Neural cell (in vitro differentiated cells): ENCODE data around the gene CELF4. TPM values are rescaled to one million over a fixed set of nuclear protein-coding genes. Genes with fewer than 3 reads are reported as not detected.

Source experiments
- H2AFZ ChIP-seq: fragments of 200-600, 300-800 bp; sonication (generic), shearing (Covaris generic); 2 replicates; pipeline ENCODE4 v1.6.0; 2014; ENCODE audit warnings: low read depth, mild to moderate bottlenecking, antibody characterized with exemption, low read length, moderate library complexity
- H3F3A ChIP-seq: fragments of 200-600 bp; shearing (Covaris generic); 2 replicates; pipeline ENCODE4 v1.6.1; 2016; ENCODE audit warnings: mild to moderate bottlenecking, moderate library complexity, mixed read lengths, antibody characterized with exemption, low read length; ENCODE audit not compliant: insufficient read depth, poor library complexity, severe bottlenecking
- H3K27ac ChIP-seq: fragments of 200-600, 300-800 bp; sonication (generic), shearing (Covaris generic); 2 replicates; pipeline ENCODE4 v1.5.1; 2014; ENCODE audit warnings: mild to moderate bottlenecking, low read length, moderate library complexity
- H3K27me3 ChIP-seq: fragments of 300-800, 200-600 bp; sonication (generic), shearing (Covaris generic); 2 replicates; pipeline ENCODE4 v1.6.0; 2014; ENCODE audit warnings: mild to moderate bottlenecking, low read depth, low read length, moderate library complexity; ENCODE audit not compliant: insufficient read depth
- H3K36me3 ChIP-seq: fragments of 300-800, 200-600 bp; sonication (generic), shearing (Covaris generic); 2 replicates; pipeline ENCODE4 v1.5.1; 2014; ENCODE audit warnings: mild to moderate bottlenecking, antibody characterized with exemption, low read length, moderate library complexity; ENCODE audit not compliant: insufficient read depth
- H3K4me2 ChIP-seq: fragments of 300-800, 200-600 bp; sonication (generic), shearing (Covaris generic); 2 replicates; pipeline ENCODE4 v1.6.0; 2014; ENCODE audit warnings: mild to moderate bottlenecking, low read length
- H3K4me3 ChIP-seq: fragments of 300-800, 200-600 bp; sonication (generic), shearing (Covaris generic); 2 replicates; pipeline ENCODE4 v1.5.1; 2014; ENCODE audit warnings: mild to moderate bottlenecking, low read length, moderate library complexity
- H3K79me2 ChIP-seq: fragments of 200-600 bp; shearing (Covaris generic); replicated peaks from 2 replicates; pipeline ENCODE4 v1.6.0; 2014; ENCODE audit warnings: mild to moderate bottlenecking, low read length, moderate library complexity; ENCODE audit not compliant: insufficient read depth
- H3K9ac ChIP-seq: fragments of 300-800, 200-600 bp; sonication (generic), shearing (Covaris generic); 2 replicates; pipeline ENCODE4 v1.6.1; 2016; ENCODE audit warnings: mild to moderate bottlenecking, low read length, mixed read lengths
- H3K9me2 ChIP-seq: fragments of 200-600 bp; shearing (Covaris generic); 2 replicates; pipeline ENCODE4 v1.6.1; 2016; ENCODE audit warnings: mild to moderate bottlenecking, low read length, mixed read lengths; ENCODE audit not compliant: insufficient read depth
- H3K9me3 ChIP-seq: fragments of 200-600, 300-800 bp; sonication (generic), shearing (Covaris generic); 2 replicates; pipeline ENCODE4 v1.6.1; 2016; ENCODE audit warnings: mild to moderate bottlenecking, mixed run types, low read length, moderate library complexity, mixed read lengths
- H4K20me1 ChIP-seq: fragments of 200-600 bp; shearing (Covaris generic); 2 replicates; pipeline ENCODE4 v1.6.1; 2016; ENCODE audit warnings: mild to moderate bottlenecking, mixed run types; ENCODE audit not compliant: insufficient read depth
- EP300 ChIP-seq: fragments of 450-650 bp; conservative IDR thresholded peaks from 2 replicates; pipeline ENCODE4 v1.6.1; 2014; ENCODE audit warnings: antibody characterized with exemption, mild to moderate bottlenecking, moderate library complexity; ENCODE audit not compliant: poor library complexity, severe bottlenecking
- EZH2 ChIP-seq: fragments of 200-600, 300-800 bp; shearing (Covaris generic), sonication (generic); IDR thresholded peaks from 2 replicates; pipeline ENCODE4 v1.6.1; 2014; ENCODE audit warnings: antibody characterized with exemption, low read length, borderline replicate concordance, mild to moderate bottlenecking; ENCODE audit not compliant: insufficient read depth, poor library complexity, severe bottlenecking
- MXI1 ChIP-seq: fragments of 450-650 bp; conservative IDR thresholded peaks from 2 replicates; pipeline ENCODE4 v1.6.1; 2014; ENCODE audit warnings: antibody characterized with exemption, mild to moderate bottlenecking; ENCODE audit not compliant: poor library complexity, severe bottlenecking
- POLR2AphosphoS5 ChIP-seq: IDR thresholded peaks from 2 replicates; pipeline ENCODE4 v1.6.1; 2012
- RAD21 ChIP-seq: fragments of 450-650 bp; conservative IDR thresholded peaks from 2 replicates; pipeline ENCODE4 v1.6.1; 2014; ENCODE audit warnings: antibody characterized with exemption, mild to moderate bottlenecking, moderate library complexity
- SMC3 ChIP-seq: fragments of 450-650 bp; conservative IDR thresholded peaks from 2 replicates; pipeline ENCODE4 v1.6.1; 2014; ENCODE audit warnings: antibody characterized with exemption, mild to moderate bottlenecking, moderate library complexity; ENCODE audit not compliant: poor library complexity
- TAF1 ChIP-seq: IDR thresholded peaks from 2 replicates; pipeline ENCODE4 v1.6.1; 2012; ENCODE audit warnings: low read depth
- polyA plus RNA-seq: library from polyadenylated mRNA; depleted of rRNA; stranded (reverse); fragments of >200 nt; gene quantifications from 2 replicates; pipeline ENCODE4 v1.2.3, GENCODE V29; 2014
- TF ChIP-seq, protein P1 (sequence below): fragments of 450-650 bp; IDR thresholded peaks from 2 replicates; pipeline ENCODE4 v1.5.1; 2014; ENCODE audit warnings: antibody characterized with exemption, mild to moderate bottlenecking, moderate library complexity; ENCODE audit not compliant: poor library complexity, severe bottlenecking
- TF ChIP-seq, protein P2 (sequence below): IDR thresholded peaks from 2 replicates; pipeline ENCODE4 v1.6.1; 2012; ENCODE audit warnings: borderline replicate concordance

CELF4 gene
- polyA plus RNA-seq, 1 donor from 2014 or later = 191 TPM

DNA sequence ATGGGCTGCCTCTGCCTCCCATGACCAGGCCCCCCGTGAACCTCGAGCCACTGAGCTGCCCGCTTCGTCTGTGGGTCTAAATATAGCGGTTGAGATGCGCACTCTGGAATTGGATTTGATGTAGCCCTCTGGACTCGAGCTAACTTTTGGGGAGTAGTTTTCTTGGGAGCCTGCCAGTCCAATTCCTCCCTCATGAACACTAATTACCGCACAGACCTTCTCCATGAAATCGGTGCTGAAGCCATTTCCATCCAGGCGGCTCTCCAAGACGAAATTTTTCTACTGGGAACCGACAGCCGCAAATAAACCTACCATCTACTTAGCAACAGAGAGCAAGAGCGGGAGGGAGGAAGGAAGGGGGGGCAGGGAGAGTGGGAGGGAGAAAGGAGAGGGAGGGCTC, 63.6 kb downstream of the CELF4 start:
- Histone ChIP-seq H2AFZ (no peak overlapping the region), H3K79me2 (no peaks in the 10 kb centered on the region), H3K9me2 (no peaks in the 10 kb centered on the region), H4K20me1 (peaks cover 9% of the 10 kb centered on the region), H3K36me3 (no peaks in the 10 kb centered on the region), H3K27ac (no peak overlapping the region), H3F3A (no peaks in the 10 kb centered on the region), H3K9me3 (no peaks in the 10 kb centered on the region), H3K4me3 (no peak overlapping the region), H3K4me2 (no peak overlapping the region), H3K9ac (no peak overlapping the region), H3K27me3 (no peaks in the 10 kb centered on the region)
- TF ChIP-seq, protein P1, sequence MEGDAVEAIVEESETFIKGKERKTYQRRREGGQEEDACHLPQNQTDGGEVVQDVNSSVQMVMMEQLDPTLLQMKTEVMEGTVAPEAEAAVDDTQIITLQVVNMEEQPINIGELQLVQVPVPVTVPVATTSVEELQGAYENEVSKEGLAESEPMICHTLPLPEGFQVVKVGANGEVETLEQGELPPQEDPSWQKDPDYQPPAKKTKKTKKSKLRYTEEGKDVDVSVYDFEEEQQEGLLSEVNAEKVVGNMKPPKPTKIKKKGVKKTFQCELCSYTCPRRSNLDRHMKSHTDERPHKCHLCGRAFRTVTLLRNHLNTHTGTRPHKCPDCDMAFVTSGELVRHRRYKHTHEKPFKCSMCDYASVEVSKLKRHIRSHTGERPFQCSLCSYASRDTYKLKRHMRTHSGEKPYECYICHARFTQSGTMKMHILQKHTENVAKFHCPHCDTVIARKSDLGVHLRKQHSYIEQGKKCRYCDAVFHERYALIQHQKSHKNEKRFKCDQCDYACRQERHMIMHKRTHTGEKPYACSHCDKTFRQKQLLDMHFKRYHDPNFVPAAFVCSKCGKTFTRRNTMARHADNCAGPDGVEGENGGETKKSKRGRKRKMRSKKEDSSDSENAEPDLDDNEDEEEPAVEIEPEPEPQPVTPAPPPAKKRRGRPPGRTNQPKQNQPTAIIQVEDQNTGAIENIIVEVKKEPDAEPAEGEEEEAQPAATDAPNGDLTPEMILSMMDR = no peak
- TF ChIP-seq POLR2AphosphoS5 (no peak), RAD21 (no peak), MXI1 (no peak), TAF1 (no peak), EZH2 (no peak), EP300 (no peak), SMC3 (no peak)
- TF ChIP-seq, protein P2, sequence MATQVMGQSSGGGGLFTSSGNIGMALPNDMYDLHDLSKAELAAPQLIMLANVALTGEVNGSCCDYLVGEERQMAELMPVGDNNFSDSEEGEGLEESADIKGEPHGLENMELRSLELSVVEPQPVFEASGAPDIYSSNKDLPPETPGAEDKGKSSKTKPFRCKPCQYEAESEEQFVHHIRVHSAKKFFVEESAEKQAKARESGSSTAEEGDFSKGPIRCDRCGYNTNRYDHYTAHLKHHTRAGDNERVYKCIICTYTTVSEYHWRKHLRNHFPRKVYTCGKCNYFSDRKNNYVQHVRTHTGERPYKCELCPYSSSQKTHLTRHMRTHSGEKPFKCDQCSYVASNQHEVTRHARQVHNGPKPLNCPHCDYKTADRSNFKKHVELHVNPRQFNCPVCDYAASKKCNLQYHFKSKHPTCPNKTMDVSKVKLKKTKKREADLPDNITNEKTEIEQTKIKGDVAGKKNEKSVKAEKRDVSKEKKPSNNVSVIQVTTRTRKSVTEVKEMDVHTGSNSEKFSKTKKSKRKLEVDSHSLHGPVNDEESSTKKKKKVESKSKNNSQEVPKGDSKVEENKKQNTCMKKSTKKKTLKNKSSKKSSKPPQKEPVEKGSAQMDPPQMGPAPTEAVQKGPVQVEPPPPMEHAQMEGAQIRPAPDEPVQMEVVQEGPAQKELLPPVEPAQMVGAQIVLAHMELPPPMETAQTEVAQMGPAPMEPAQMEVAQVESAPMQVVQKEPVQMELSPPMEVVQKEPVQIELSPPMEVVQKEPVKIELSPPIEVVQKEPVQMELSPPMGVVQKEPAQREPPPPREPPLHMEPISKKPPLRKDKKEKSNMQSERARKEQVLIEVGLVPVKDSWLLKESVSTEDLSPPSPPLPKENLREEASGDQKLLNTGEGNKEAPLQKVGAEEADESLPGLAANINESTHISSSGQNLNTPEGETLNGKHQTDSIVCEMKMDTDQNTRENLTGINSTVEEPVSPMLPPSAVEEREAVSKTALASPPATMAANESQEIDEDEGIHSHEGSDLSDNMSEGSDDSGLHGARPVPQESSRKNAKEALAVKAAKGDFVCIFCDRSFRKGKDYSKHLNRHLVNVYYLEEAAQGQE = no peak

DNA sequence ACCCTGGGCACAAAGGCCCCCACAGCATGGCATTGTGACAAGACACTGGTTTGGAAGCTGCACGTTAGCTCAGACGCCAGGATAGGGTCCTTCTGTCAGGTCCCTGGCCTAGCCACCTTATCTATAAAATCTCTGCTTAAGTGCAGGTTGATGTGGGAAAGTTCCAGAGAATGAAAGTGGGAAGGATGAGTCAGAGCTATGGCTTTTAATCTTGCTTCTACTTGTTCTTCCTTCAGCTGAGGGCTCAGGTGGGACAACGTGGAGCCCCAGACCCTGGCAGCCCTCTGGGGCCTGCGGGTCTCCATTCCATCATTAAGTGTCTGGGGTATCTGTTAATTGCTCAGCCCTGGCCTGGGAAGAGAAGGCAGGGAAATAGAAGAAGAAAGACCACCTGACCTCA, 64.5 kb downstream of the CELF4 start:
- Histone ChIP-seq H3F3A (no peaks in the 10 kb centered on the region), H3K4me2 (no peak overlapping the region), H3K9ac (no peak overlapping the region), H2AFZ (no peak overlapping the region), H3K27ac (no peak overlapping the region), H3K9me2 (no peaks in the 10 kb centered on the region), H3K36me3 (no peaks in the 10 kb centered on the region), H3K27me3 (no peaks in the 10 kb centered on the region), H3K4me3 (no peak overlapping the region), H4K20me1 (peaks cover 9% of the 10 kb centered on the region), H3K79me2 (no peaks in the 10 kb centered on the region), H3K9me3 (no peaks in the 10 kb centered on the region)
- TF ChIP-seq, protein P1 = no peak
- TF ChIP-seq EZH2 (no peak), SMC3 (no peak), MXI1 (no peak), TAF1 (no peak), POLR2AphosphoS5 (no peak)
